GM19452 (cell line): Measurements from ENCODE around the gene PDGFA.

Source experiments
- ATAC-seq: cut with Tn5 transposase; IDR thresholded peaks from one replicate; pipeline ENCODE4 v1.9.1; 2021; ENCODE audit not compliant: unreplicated experiment

Gene PDGFA

GRCh38 chr7:519484-520390 is at the start of gene PDGFA:
Gene PDGFA, minus strand, starts transcription at chr7:519846. Its CDS starts 845 bp downstream, at chr7:519001.
- ATAC-seq = no peak

- no peak for ATAC-seq
Observed at GRCh38 chr7:568031-568951, 48.6 kb upstream of the PDGFA start.

- no peak for ATAC-seq
Observed at GRCh38 chr7:567305-567883, 47.7 kb upstream of the PDGFA start.

- ATAC-seq = no peak
Observed at GRCh38 chr7:566100-566499, 46.5 kb upstream of the PDGFA start.

GRCh38 chr7:564176-564865 is 44.7 kb upstream of the PDGFA start:
- no peak for ATAC-seq

GRCh38 chr7:563629-564170 is 44.1 kb upstream of the PDGFA start:
- ATAC-seq = no peak

GRCh38 chr7:562789-563628 is 43.4 kb upstream of the PDGFA start:
- no peak for ATAC-seq

GRCh38 chr7:562374-562675 is 42.7 kb upstream of the PDGFA start:
- no peak for ATAC-seq

- no peak for ATAC-seq
Observed at GRCh38 chr7:561631-562373, 42.2 kb upstream of the PDGFA start.

GRCh38 chr7:560966-561630 is 41.5 kb upstream of the PDGFA start:
- ATAC-seq = no peak

GRCh38 chr7:559396-559705 is 39.7 kb upstream of the PDGFA start:
- ATAC-seq = no peak

- ATAC-seq = no peak
Observed at GRCh38 chr7:557558-557881, 37.9 kb upstream of the PDGFA start.

- ATAC-seq = no peak
Observed at GRCh38 chr7:556837-557557, 37.4 kb upstream of the PDGFA start.

- ATAC-seq = no peak
Observed at GRCh38 chr7:556291-556826, 36.7 kb upstream of the PDGFA start.

GRCh38 chr7:555551-556160 is 36.0 kb upstream of the PDGFA start:
- no peak for ATAC-seq

- ATAC-seq = no peak
Observed at GRCh38 chr7:553636-554111, 34.0 kb upstream of the PDGFA start.

GRCh38 chr7:552868-553635 is 33.4 kb upstream of the PDGFA start:
- ATAC-seq = no peak
